Activated T-cell treated with anti-CD3 and anti-CD28 coated beads, Interleukin-2, amount 50 U/mL, for 1 hour (primary cell): ENCODE measurements around the gene SCT.

ENCODE experiments used
- DNase-seq: peaks from one replicate; pipeline ENCODE4 v3.0.0-alpha.2; 2020

SCT gene

DNA sequence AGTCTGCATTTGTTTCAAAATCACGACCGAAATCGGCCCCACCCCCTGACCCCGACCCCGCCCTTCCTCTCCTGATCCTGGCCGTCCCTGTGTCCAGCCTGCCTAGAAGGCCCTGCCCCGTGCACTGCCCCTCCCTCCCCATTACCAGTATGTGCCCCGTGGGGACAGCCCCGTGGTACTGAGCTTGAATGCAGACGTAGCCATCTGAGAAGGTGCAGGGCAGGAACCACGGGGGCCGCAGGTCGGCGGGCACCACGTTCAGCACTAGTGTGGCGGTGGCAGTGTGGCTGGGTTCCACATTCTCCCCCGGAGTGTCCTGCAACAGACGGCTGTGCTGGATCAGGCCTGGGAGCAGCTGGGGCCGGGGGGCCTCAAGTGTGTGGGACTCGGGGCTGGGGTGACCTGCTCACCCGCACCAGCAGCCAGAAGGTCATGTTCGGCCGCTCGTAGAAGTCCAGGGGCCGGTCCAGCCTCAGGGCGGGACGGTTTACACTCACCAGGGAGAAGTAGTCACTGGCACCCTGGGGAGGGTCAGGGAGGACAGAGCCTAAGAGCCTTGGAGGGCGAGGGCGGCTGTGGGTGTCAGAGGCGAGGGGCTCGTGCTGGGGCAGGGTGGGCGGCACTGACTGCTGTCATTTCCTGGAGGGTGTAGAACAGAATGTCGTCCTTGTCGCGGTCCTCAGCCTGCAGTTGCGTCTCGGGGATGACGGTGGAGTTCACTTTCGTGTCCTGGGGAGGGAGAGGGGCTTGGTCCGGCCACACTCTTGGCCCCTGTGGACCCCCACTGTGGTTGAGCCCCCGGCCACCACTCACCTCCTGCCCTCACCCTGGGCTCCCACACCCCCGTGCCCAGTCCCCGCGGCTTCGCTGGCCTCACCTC is 5.8 kb downstream of the SCT start:
- no peak for DNase-seq

GRCh38 chr11:620201-620600 is 6.8 kb downstream of the SCT start:
- no peak for DNase-seq

DNA sequence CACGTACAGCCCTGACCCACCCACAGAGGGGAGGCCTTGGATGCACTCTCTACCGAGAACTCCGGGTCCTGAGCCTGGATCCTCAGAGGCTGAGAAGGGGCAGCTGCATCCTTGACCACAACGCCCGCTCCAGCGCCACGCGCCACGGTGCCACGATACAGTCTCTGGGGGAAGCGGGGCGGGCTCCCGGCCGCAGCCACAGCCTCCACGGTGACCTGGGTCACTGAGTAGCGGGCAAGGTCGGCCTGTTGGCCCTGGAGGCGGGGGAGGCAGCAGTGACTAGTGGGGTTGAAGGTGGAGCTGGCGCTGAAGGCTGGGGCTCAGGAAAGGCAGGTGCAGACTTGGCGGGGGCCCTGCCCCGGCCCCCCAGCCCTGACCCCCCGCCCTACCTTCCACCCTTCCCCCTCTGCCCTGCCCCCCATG is 7.3 kb downstream of the SCT start:
- DNase-seq = no peak

DNA sequence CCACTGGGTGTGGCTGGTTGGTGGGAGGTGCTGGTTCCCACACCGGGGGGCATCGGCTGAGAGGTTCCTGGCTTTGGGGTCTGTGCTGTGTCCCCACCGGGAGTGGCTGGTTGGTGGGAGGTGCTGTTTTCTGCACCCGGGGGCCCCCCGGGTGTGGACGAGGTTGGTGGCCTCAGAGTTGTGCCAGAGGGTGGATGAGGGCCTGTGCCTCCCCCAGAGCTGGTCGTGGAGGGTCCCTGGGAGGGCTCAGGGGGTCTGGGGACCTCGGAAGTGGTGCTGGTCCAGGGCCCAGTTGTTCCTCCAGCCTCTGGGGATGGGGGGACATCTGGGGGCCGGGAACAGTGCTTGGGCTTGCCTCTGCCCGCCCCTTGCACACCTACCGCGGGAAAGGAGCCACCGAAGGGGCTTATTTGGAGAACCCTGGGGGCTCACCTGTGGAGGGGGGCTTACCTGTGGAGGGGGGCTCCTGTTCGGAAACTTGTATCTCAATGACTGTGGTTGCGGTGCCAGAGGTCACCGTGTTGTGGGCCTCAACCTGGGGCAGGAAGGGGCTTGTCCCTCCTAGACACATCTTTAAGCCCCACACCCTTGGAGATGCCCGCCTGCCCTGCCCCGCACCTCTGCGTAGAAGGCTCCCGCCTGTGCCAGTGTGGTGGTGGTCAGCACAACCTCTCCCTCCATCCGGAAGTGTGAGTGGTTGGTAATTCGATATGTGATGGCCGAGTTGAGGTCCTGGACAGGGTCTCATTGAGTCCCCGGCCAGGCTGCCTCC is 7.9 kb downstream of the SCT start:
- no peak for DNase-seq

- DNase-seq = no peak
Measured at GRCh38 chr11:617912-618682, 8.9 kb downstream of the SCT start.

DNA sequence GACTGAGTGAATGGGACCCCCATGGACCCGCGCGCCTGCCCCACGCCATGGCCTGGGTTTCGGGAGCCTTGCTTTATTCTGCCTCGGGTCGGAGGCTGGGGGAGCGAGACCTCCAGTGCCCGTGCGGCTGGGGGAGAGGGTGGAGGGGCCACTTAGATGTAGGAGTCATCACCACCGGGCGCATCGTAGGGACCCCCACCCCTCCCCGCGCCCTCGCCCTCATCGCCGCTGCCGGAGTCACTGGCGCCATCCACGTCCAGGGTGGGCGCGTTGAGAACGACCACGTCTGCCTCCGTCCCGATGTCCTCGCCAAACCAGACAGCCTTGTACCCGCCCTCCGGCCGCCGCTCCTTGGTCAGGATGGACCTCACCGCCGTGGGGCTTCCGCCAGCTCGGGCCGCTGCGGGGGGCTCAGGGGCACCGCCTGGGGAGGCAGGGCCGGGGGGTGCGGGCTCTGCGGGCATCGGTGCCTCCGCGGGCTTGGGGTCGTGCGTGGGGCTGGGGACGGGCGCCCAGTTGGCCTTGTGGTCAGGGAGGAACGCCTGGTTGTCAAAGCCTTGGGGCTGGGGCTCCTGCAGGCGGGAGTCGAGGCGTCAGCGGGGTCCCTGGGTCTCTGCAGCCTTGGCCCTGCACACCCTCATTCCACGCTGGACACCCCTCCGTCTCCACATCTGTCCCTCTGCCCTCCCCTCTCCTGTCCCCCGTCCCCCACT is 9.6 kb downstream of the SCT start:
- DNase-seq = no peak

DNA sequence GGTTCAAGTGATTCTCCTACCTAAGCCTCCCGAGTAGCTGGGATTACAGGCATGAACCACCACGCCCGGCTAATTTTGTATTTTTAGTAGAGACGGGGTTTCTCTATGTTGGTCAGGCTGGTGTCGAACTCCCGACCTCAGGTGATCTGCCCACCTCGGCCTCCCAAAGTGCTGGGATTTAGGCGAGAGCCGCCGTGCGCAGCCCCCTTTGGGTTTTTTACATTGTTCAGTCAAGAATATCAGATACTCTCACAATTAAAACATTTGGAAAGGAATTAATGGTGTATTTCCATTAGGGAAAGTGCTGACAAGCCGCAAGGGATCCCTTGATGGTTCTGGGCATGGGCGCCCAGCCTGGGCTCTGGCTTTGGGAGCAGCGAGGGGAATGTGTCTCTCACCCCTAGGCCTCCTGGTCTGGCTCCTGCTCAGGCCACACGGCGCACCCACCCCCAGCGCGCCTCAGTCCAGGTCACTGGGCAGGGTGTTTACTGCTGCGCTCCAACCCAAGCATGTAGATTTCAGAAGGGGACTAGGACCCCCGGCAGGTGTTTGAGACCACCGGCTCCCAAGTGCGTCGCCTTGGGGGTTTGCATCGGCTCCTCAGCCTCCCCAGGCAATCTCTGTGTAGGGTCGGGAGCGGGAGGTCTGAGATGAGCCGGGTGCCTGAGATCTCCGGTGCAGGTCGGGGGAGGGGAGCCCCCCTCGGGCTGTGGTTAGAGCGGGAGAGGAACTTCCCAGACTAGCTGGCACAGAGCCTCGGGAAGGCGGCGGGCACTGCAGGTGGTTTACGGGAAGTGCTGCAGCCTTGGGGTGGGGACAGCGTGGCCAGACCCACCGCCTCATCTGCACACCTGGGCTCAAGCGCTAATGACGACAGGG is 10.4 kb downstream of the SCT start:
- DNase-seq = no peak

DNA sequence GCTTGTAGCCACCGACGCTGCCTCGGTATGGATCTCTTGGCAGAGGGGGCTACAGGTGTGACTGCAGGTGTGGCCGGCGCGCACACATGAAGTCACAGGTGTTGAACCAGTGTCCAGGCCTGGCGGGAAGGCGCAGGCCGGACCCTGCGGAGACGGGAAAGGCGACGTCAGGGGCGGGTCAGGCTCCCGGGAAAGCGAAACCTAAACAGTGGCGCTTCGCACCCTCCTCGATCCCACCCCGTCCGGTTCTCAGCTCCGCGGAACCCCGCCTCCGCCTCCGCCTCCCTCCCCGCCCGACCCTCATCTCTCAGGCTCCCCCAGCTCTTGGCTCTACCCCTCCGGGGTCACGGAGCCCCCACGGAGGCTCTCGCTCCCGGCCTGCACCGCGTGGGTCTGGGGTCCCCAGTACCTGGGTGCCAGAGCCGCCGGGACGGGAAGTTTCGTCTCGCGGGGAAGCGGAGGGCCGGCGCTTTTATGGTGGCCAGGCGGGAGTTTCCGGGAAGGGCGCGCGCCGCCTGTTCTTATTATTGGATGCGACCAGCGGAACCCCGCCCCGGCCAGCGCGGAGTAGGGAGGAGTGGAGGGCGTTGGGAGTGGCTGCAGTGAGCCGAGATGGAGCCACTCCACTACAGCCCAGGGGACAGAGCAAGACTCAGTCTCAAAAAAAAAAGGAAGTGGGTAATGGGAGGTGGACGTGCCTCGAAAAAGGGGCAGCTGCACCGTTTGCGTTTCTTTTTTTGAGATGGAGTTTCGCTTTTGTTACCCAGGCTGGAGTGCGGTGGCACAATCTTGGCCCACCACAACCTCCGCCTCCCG is 11.3 kb downstream of the SCT start, which contains the start of gene IRF7:
Gene IRF7 (minus strand): TSS at position 447 of the 816 bp plus-strand sequence. CDS start 586 bp downstream, outside the sequence.
- DNase-seq = peak; percentile 86

DNA sequence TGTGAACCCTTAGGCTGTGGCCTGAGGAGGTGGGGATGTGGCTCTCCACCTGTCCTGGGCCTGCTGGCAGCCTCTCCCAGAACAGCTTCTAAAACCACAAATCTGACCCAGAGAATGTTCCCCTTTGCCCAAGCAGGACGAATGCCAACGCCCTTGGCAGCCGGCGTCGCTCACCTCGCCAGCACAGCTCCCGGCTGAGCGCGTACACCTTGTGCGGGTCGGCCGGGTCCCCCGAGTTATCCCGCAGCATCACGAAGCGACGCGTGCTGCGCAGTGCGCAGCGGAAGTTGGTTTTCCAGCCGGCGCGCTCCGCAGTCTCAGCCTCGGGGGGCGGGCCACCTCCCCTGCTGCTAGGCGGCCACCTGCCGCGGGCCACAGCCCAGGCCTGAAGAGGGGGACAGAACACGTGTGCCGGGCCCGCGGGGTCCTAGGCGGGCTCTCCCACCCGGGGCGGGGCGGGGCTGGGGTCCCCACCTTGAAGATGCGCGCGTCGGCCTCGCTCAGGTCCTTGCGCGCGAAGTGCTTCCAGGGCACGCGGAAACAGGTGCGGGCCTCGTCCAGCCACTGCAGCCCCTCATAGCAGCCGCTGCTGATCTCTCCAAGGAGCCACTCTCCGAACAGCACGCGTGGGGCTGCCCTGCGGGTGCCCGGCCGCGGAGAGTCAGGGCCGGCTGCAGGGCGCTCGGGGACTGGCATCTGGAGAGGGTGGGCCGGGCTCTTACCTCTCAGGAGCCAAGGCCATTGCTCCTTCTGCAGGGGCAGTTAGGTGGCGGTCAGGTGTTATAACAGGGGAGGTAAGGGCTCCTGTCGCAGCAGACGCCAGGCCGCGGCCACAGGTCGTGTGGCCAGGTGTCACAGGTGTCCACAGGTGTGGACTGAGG is 12.1 kb downstream of the SCT start:
- no peak for DNase-seq

DNA sequence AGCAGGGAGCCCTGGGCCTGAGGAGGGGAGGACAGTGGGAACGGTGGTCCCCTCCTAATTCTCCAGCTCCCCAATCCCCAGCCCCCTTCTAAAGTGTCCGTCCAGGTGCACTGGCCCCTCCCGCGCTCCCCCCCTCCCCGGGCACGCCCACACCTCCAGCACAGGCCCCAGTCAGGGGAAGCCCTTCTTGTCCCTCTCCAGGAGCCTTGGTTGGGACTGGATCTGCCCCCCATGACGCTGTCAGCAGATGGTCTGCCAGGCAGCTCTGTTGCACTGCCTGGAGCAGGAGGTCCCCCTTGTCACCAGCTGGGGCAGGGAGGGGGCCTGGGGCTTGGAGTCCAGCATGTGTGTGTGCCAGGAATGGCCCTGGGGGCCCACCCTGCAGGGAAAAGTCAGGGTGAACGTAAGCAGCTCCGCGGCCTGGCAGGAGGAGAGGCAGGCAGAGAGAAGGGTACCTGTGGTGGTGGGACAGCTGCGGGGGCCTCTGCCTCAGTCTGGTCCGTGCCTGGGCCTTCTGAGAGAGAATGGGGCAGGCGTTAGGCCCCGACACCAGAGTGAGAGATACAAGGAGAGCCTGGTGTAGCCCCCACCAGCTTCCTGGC is 12.9 kb downstream of the SCT start:
- DNase-seq = no peak

DNA sequence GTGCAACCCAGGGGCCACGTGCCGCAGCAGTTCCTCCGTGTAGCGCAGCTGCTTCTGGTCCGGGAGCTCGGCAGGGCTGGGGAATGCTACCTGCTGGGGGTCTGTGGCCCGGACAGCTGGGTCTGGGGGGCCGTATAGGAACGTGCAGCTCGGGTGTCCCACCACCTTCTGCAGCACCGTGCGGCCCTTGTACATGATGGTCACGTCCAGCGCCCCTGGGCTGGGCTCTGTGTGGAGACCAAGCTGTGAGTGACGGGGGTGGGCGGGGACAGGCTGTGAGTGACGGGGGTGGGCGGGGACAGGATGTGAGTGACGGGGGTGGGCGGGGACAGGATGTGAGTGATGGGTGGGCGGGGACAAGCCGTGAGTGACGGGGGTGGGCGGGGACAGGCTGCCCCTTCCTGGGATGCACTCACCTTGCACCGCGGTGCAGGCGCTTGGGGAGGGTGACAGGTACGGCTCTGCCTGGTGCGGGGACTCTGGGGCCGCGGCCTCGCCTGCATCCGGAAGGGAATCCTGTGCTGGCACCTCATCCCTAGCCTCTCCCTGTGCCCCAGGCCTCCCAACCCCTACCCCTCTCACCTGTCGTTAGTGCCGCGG is 13.5 kb downstream of the SCT start:
- DNase-seq = peak; percentile 82

DNA sequence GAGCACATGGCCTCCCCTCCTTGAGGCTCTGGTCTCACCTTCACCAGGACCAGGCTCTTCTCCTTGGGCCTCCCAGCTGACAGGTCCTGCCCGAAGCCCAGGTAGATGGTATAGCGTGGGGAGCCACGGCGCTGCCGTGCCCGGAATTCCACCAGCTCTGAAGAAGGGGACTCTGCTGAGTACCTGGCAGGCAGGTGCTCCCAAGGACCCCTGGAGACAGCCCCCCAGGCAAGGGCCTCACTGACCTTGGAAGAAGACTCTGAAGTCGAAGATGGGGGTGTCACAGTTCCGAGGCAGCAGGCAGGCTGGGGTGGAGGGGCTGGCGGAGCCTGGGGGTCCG is 14.1 kb downstream of the SCT start:
- no peak for DNase-seq

GRCh38 chr11:612201-612960 is 14.6 kb downstream of the SCT start:
- peak; percentile 44 for DNase-seq

GRCh38 chr11:611001-611996 is 15.7 kb downstream of the SCT start:
- no peak for DNase-seq

DNA sequence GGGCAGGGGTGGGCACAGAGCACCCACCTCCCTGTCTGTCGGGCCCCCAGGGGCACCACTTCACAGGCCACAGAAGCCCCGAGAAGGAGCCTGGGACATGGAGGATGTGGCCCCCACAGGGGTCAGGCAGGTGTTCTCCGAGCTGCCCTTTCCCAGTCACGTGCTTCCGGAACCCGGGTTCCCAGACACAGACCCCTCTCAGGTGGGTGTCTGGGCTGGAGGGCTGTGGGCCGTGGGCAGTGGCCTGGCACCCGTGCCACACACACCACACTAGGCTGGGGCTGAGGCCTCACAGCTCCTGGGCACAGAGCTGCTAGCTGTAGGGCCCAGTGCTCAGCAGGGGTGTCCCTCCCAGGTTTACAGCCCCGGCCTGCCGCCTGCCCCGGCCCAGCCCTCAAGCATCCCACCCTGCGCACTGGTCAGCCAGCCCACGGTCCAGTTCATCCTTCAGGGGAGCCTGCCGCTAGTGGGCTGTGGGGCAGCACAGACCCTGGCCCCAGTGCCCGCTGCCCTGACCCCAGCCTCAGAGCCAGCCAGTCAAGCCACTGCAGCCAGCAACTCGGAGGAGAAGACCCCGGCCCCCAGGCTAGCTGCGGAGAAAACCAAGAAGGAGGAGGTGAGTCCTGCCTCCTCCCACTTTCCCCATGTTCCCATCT is 16.7 kb downstream of the SCT start:
- no peak for DNase-seq

GRCh38 chr11:609341-609811 is 17.6 kb downstream of the SCT start:
- no peak for DNase-seq
